ENCODE data around the gene GTF2IRD1.
"Not testable (repeated sequence)": the region's sequence is repeated elsewhere in the genome, so short reads cannot be mapped to it uniquely, and the experiment has no call there.

GTF2IRD1 gene

DNA sequence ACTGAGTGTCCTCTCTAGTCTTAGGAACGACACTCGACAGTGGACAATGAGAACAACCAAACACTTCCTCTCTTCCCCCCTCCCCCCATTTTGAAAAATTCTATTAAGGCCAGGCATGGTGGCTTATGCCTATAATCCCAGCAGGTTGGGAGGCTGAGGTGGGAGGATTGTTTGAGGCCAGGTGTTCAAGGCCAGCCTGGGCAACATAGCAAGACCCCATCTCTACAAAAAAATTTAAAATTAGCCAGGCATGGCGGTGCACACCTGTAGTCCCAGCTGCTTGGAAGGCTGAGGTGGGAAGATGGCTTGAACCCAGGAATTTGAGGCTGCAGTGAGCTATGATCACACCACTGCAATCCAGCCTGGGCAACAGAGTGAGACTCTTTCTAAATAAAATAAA, 43.1 kb downstream of the GTF2IRD1 start:
- DNase-seq (ENCODE audit: low spot score in 2 of 2); H3K4me3 ChIP-seq; H3K4me1 ChIP-seq; H3K9me3 ChIP-seq; H3K27me3 ChIP-seq (ENCODE audit: low read depth); H3K36me3 ChIP-seq (replicated peaks); in situ Hi-C loops (cut with MboI; ENCODE audit: low sequenced_read_pairs): not testable (repeated sequence)

DNA sequence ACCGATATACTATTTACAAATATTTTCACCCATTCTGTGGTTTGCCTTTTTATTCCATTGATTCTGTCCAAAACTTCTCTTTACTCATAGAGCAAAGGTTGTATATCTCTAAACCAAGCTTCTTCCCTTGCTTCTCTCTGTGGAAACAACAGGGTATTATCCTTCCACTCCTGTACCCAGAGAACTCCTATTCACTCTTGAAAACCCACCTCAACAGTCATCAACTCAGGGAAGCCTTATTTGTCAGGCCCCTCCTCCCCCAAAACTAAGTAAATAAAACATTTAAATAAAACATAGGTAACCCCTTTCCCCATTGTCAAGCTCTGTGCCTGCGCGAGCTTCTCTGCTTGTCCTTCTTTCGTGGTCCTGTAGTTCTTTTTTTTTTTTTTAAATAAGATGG, 44.6 kb downstream of the GTF2IRD1 start:
- no peaks in the 10 kb centered on the region for H3K4me1 ChIP-seq
- no peaks in the 10 kb centered on the region for H3K9me3 ChIP-seq
- no peak overlapping the region for H3K4me3 ChIP-seq
- H3K36me3 ChIP-seq (replicated peaks): no peaks in the 10 kb centered on the region; the same call in 1 of the 2 replicates
- H3K27me3 ChIP-seq (ENCODE audit: low read depth): no peaks in the 10 kb centered on the region
- no peak for DNase-seq (ENCODE audit: low spot score in 2 of 2)
- in situ Hi-C loops (cut with MboI; ENCODE audit: low sequenced_read_pairs): no loop called here

DNA sequence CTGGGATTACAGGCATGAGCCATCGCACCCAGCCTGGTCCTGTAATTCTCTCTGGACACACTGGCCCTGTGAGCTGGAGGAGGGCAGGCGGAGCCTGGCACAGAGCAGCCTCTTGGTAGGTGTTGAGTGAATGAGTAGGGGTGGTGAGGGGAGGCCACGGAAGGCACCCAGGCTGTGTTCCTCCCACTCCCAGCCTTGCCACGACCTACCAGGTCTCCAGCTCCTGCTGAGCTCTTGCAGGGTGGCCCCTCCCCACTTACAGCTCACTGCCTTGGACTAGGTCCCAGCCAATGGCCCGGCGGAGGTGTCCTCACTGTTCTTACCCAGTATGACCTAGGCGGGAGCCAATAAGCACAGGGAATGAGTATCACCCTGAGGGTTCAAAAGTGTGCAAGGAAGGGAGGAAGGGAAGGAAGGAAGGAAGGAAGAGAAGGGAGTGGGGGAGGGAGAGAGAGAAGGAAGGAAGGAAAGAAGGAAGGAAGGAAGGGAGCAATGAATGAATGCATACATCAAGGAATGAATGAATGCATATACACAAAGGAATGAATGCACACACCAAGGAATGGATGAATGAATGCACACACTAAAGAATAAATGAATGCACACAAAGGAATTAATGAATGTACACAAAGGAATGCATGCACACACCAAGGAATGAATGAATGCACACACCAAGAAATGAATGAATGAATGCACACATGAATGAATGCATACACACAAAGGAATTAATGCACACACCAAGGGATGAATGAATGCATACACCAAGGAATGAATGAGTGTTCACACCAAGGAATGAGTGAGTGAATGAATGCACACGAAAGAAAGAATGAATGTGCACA, 45.5 kb downstream of the GTF2IRD1 start:
- no peak for DNase-seq (ENCODE audit: low spot score in 2 of 2)
- no peaks in the 10 kb centered on the region for H3K9me3 ChIP-seq
- no peak overlapping the region for H3K4me3 ChIP-seq
- H3K36me3 ChIP-seq (replicated peaks): no peaks in the 10 kb centered on the region; the same call in 1 of the 2 replicates
- no peaks in the 10 kb centered on the region for H3K27me3 ChIP-seq (ENCODE audit: low read depth)
- H3K4me1 ChIP-seq: no peaks in the 10 kb centered on the region
- in situ Hi-C loops (cut with MboI; ENCODE audit: low sequenced_read_pairs): no loop called here

DNA sequence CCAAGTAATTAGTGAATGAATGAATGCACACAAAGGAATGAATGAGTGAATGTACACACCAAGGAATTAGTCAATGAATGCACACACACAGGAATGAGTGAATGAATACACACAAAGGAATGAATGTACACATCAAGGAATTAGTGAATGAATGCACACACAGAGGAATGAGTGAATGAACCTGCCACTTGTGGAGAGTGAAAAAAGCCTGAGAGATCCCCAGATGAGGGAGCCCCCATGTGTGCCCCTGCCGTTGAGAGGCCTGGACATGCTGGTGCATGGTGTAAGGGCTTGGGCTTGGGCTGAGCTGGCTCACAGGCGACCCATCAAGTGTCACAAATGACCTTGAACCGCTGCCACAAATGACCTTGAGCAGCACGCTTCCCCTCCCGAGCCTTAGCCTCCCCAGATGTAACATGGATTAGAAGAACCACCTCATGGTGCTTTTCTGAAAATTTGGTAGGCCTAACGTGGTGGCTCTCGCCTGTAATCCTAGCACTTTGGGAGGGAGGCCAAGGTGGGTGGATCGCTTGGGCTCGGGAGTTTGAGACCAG, 46.2 kb downstream of the GTF2IRD1 start:
- Histone ChIP-seq H3K36me3 (replicated peaks) (no peaks in the 10 kb centered on the region; the same call in 1 of the 2 replicates), H3K4me3 (no peak overlapping the region), H3K27me3 (ENCODE audit: low read depth) (no peaks in the 10 kb centered on the region), H3K9me3 (no peaks in the 10 kb centered on the region), H3K4me1 (no peaks in the 10 kb centered on the region)
- no peak for DNase-seq (ENCODE audit: low spot score in 2 of 2)
- in situ Hi-C loops (cut with MboI; ENCODE audit: low sequenced_read_pairs): no loop called here

DNA sequence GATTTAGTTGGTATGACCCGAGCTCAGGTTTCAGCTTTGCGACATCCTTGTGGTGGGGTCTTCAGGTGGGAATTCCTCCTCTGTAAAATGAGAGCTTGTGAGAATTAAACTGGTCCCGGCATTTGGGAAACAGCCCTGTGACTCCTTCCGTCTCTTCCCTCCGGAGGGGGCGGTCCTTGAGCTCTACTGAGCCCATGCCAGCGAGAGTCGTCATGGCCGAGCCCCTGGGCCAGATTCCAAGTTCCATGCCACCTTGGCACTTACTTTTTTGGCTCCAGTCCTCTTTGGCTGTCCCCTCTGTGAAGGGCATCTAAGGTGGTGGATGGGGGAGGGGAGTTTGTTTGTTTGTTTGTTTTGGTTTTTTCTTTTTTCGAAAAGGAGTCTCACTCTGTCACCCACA, 47.6 kb downstream of the GTF2IRD1 start:
- Histone ChIP-seq H3K4me1 (no peaks in the 10 kb centered on the region), H3K9me3 (no peaks in the 10 kb centered on the region), H3K36me3 (replicated peaks) (no peaks in the 10 kb centered on the region; the same call in 1 of the 2 replicates), H3K4me3 (no peak overlapping the region), H3K27me3 (ENCODE audit: low read depth) (no peaks in the 10 kb centered on the region)
- DNase-seq (ENCODE audit: low spot score in 2 of 2): no peak
- in situ Hi-C loops (cut with MboI; ENCODE audit: low sequenced_read_pairs): no loop called here

DNA sequence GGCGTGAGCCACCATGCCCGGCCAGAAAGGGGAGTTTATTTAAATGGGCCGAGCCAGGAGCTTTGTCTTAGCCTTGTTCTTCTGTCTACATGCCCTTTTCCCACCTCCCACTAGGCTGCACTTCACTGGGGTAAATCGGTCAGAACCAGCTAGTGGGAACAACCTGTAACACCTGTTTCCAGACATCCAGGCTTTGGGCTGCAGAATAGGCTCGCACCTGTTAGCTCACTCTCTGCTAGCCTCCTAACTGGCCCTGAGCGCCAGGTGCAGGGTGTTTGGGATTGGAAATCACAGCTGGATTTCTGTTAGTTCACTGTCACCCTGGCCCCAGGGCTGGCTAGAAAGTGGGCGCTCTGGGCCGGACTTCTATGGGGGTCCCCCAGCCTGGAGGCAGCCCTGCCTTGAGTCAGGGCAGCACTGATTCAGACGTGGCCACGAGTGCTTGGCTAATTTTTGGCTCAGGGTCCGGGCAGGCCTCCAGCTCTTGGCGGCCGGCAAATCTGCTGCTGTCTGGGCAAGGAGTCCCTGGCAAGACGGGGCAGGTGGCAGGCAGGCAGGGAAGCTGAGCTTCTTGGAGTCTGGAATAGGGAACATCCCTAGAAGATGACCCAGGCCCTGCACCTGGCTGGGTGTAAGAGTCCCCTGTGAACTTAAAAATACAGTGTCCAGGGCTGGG, 48.6 kb downstream of the GTF2IRD1 start:
- Histone ChIP-seq H3K36me3 (replicated peaks) (no peaks in the 10 kb centered on the region; the same call in 1 of the 2 replicates), H3K9me3 (no peaks in the 10 kb centered on the region), H3K27me3 (ENCODE audit: low read depth) (no peaks in the 10 kb centered on the region), H3K4me3 (no peak overlapping the region), H3K4me1 (no peaks in the 10 kb centered on the region)
- in situ Hi-C loops (cut with MboI; ENCODE audit: low sequenced_read_pairs): no loop called here
- DNase-seq (ENCODE audit: low spot score in 2 of 2): no peak

DNA sequence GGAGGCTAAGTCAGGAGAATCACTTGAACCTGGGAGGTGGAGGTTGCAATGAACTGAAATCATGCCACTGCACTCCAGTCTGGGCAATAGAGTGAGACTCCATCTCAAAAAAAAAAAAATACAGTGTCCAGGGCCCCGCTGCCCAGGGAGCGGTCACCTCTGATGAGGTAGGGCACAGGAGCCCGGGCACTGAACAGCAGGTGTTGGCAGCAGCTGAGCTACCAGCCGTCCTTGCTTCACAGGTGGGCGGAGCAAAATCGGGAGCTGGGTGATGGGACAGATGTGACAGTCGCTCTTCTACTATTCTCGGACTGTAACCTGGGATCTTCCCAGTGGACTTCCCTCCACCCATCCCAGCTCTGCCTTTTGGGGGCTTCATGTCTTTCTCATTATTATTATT, 49.4 kb downstream of the GTF2IRD1 start:
- Histone ChIP-seq H3K36me3 (replicated peaks) (no peaks in the 10 kb centered on the region; the same call in 1 of the 2 replicates), H3K4me3 (no peak overlapping the region), H3K4me1 (no peaks in the 10 kb centered on the region), H3K9me3 (no peaks in the 10 kb centered on the region), H3K27me3 (ENCODE audit: low read depth) (no peaks in the 10 kb centered on the region)
- DNase-seq (ENCODE audit: low spot score in 2 of 2): no peak
- in situ Hi-C loops (cut with MboI; ENCODE audit: low sequenced_read_pairs): no loop called here

DNA sequence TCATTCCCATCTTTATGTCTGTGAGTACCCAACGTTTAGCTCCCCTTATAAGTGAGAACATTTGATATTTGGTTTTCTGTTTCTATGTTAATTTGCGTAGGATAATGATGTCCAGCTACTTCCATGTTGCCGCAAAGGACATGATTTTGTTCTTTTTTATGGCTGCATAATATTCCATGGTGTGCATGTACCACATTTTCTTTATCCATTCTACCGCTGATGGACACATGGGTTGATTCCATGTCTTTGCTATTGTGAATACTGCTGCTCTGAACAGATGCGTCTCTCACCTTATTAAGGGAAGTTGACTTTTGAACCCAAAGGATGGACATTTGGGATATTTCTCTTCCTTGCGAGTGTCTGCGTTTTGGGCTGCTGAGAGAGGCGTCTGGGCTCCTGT, 50.2 kb downstream of the GTF2IRD1 start:
- DNase-seq (ENCODE audit: low spot score in 2 of 2): no peak
- no peak overlapping the region for H3K4me3 ChIP-seq
- no peaks in the 10 kb centered on the region for H3K27me3 ChIP-seq (ENCODE audit: low read depth)
- H3K9me3 ChIP-seq: no peaks in the 10 kb centered on the region
- H3K4me1 ChIP-seq: no peaks in the 10 kb centered on the region
- H3K36me3 ChIP-seq (replicated peaks): peaks cover 2% of the 10 kb centered on the region; the same call in 1 of the 2 replicates
- in situ Hi-C loops (cut with MboI; ENCODE audit: low sequenced_read_pairs): no loop called here

- in situ Hi-C loops (cut with MboI; ENCODE audit: low sequenced_read_pairs): no loop called here
- DNase-seq (ENCODE audit: low spot score in 2 of 2): no peak
- Histone ChIP-seq H3K4me1 (no peaks in the 10 kb centered on the region), H3K9me3 (no peaks in the 10 kb centered on the region), H3K27me3 (ENCODE audit: low read depth) (no peaks in the 10 kb centered on the region), H3K36me3 (replicated peaks) (peaks cover 12% of the 10 kb centered on the region; the same call in 1 of the 2 replicates), H3K4me3 (no peak overlapping the region)
Observed at GRCh38 chr7:74505471-74506324, 52.0 kb downstream of the GTF2IRD1 start.

GRCh38 chr7:74506325-74506724, 52.6 kb downstream of the GTF2IRD1 start:
- in situ Hi-C loops (cut with MboI; ENCODE audit: low sequenced_read_pairs): no loop called here
- DNase-seq (ENCODE audit: low spot score in 2 of 2): no peak
- Histone ChIP-seq H3K27me3 (ENCODE audit: low read depth) (no peaks in the 10 kb centered on the region), H3K9me3 (no peaks in the 10 kb centered on the region), H3K4me1 (no peaks in the 10 kb centered on the region), H3K4me3 (no peak overlapping the region), H3K36me3 (replicated peaks) (peaks cover 12% of the 10 kb centered on the region; the same call in 1 of the 2 replicates)

- no peaks in the 10 kb centered on the region for H3K9me3 ChIP-seq
- no peak for DNase-seq (ENCODE audit: low spot score in 2 of 2)
- peaks cover 24% of the 10 kb centered on the region; the same call in 1 of the 2 replicates for H3K36me3 ChIP-seq (replicated peaks)
- H3K4me3 ChIP-seq: no peak overlapping the region
- H3K27me3 ChIP-seq (ENCODE audit: low read depth): no peaks in the 10 kb centered on the region
- H3K4me1 ChIP-seq: no peaks in the 10 kb centered on the region
- in situ Hi-C loops (cut with MboI; ENCODE audit: low sequenced_read_pairs): no loop called here
Observed at GRCh38 chr7:74507538-74508319, 54.0 kb downstream of the GTF2IRD1 start.

- in situ Hi-C loops (cut with MboI; ENCODE audit: low sequenced_read_pairs); H3K9me3 ChIP-seq; H3K4me1 ChIP-seq; H3K27me3 ChIP-seq (ENCODE audit: low read depth); DNase-seq (ENCODE audit: low spot score in 2 of 2); H3K4me3 ChIP-seq: not testable (repeated sequence)
- peaks cover 36% of the 10 kb centered on the region for H3K36me3 ChIP-seq (replicated peaks)
Observed at GRCh38 chr7:74509453-74509852, 55.7 kb downstream of the GTF2IRD1 start.

- H3K4me1 ChIP-seq: no peaks in the 10 kb centered on the region
- H3K4me3 ChIP-seq: no peak overlapping the region
- H3K27me3 ChIP-seq (ENCODE audit: low read depth): no peaks in the 10 kb centered on the region
- in situ Hi-C loops (cut with MboI; ENCODE audit: low sequenced_read_pairs): no loop called here
- H3K36me3 ChIP-seq (replicated peaks): peaks cover 41% of the 10 kb centered on the region
- H3K9me3 ChIP-seq: no peaks in the 10 kb centered on the region
- DNase-seq (ENCODE audit: low spot score in 2 of 2): no peak
Observed at GRCh38 chr7:74511345-74511744, 57.6 kb downstream of the GTF2IRD1 start.

Data from HAP-1 (cell line).